ENCODE data around the gene RCCD1. TPM values are rescaled to one million over a fixed set of nuclear protein-coding genes. Genes with fewer than 3 reads are reported as not detected.

RCCD1 gene
- polyA plus RNA-seq, 1 donor from 2014 or later: 4.5 TPM

DNA sequence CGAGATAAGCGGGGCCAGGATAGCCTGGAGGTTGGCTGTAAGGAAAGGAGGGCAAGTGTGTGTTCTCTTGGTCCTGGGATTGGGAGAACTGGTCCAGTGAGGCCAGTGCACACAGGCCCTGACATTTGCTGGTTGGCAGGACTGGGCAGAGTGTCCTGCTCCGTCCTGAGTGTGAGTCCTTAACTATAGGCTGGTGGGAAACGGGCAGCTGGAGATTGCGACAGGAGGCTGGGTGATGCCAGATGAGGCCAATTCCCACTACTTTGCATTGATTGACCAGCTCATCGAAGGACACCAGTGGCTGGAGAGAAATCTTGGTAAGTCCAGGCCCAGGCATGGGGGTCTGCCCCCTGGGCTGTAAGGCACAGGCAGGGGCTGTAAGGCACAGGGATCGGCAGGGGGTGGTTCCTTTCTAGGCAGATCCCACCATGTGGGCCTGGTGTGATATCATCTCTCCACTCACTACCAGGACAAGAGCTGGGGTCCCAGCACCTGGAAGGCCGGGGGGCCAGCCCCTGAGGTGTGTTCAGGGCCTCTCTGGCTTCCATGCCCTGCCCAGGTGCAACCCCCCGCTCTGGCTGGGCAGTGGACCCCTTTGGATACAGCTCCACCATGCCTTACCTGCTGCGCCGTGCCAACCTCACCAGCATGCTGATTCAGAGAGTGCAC, 48.4 kb upstream of the RCCD1 start:
- no peak overlapping the region for H2AFZ ChIP-seq (ENCODE audit: low read depth, low read length)
- TF ChIP-seq EP300 (conservative IDR thresholded peaks at IDR 0.05; ENCODE audit: poor library complexity, severe bottlenecking) (no peak), EZH2 (IDR thresholded peaks at IDR 0.05; ENCODE audit: borderline replicate concordance, insufficient read depth, low read length, poor library complexity, severe bottlenecking) (no peak), MXI1 (conservative IDR thresholded peaks at IDR 0.05; ENCODE audit: poor library complexity, severe bottlenecking) (no peak), POLR2AphosphoS5 (IDR thresholded peaks at IDR 0.05) (no peak), SMC3 (conservative IDR thresholded peaks at IDR 0.05; ENCODE audit: poor library complexity) (no peak), RAD21 (conservative IDR thresholded peaks at IDR 0.05) (no peak), TAF1 (IDR thresholded peaks at IDR 0.05; ENCODE audit: low read depth) (no peak)
- TF ChIP-seq, protein P1, sequence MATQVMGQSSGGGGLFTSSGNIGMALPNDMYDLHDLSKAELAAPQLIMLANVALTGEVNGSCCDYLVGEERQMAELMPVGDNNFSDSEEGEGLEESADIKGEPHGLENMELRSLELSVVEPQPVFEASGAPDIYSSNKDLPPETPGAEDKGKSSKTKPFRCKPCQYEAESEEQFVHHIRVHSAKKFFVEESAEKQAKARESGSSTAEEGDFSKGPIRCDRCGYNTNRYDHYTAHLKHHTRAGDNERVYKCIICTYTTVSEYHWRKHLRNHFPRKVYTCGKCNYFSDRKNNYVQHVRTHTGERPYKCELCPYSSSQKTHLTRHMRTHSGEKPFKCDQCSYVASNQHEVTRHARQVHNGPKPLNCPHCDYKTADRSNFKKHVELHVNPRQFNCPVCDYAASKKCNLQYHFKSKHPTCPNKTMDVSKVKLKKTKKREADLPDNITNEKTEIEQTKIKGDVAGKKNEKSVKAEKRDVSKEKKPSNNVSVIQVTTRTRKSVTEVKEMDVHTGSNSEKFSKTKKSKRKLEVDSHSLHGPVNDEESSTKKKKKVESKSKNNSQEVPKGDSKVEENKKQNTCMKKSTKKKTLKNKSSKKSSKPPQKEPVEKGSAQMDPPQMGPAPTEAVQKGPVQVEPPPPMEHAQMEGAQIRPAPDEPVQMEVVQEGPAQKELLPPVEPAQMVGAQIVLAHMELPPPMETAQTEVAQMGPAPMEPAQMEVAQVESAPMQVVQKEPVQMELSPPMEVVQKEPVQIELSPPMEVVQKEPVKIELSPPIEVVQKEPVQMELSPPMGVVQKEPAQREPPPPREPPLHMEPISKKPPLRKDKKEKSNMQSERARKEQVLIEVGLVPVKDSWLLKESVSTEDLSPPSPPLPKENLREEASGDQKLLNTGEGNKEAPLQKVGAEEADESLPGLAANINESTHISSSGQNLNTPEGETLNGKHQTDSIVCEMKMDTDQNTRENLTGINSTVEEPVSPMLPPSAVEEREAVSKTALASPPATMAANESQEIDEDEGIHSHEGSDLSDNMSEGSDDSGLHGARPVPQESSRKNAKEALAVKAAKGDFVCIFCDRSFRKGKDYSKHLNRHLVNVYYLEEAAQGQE (IDR thresholded peaks at IDR 0.05; ENCODE audit: borderline replicate concordance): no peak
- TF ChIP-seq, protein P2, sequence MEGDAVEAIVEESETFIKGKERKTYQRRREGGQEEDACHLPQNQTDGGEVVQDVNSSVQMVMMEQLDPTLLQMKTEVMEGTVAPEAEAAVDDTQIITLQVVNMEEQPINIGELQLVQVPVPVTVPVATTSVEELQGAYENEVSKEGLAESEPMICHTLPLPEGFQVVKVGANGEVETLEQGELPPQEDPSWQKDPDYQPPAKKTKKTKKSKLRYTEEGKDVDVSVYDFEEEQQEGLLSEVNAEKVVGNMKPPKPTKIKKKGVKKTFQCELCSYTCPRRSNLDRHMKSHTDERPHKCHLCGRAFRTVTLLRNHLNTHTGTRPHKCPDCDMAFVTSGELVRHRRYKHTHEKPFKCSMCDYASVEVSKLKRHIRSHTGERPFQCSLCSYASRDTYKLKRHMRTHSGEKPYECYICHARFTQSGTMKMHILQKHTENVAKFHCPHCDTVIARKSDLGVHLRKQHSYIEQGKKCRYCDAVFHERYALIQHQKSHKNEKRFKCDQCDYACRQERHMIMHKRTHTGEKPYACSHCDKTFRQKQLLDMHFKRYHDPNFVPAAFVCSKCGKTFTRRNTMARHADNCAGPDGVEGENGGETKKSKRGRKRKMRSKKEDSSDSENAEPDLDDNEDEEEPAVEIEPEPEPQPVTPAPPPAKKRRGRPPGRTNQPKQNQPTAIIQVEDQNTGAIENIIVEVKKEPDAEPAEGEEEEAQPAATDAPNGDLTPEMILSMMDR (IDR thresholded peaks at IDR 0.05; ENCODE audit: poor library complexity, severe bottlenecking): no peak
- H3K9me2 ChIP-seq (ENCODE audit: insufficient read depth, low read length): no peaks in the 10 kb centered on the region
- H3K36me3 ChIP-seq (ENCODE audit: insufficient read depth, low read length): peaks cover 7% of the 10 kb centered on the region
- H3F3A ChIP-seq (ENCODE audit: insufficient read depth, low read length, poor library complexity, severe bottlenecking): no peaks in the 10 kb centered on the region
- no peak overlapping the region for H3K4me3 ChIP-seq (ENCODE audit: low read length)
- H3K9me3 ChIP-seq (ENCODE audit: low read length): no peaks in the 10 kb centered on the region
- H3K4me2 ChIP-seq (ENCODE audit: low read length): no peak overlapping the region
- H3K79me2 ChIP-seq (replicated peaks; ENCODE audit: insufficient read depth, low read length): no peaks in the 10 kb centered on the region
- no peak overlapping the region for H3K9ac ChIP-seq (ENCODE audit: low read length)
- no peaks in the 10 kb centered on the region for H4K20me1 ChIP-seq (ENCODE audit: insufficient read depth)
- H3K27me3 ChIP-seq (ENCODE audit: insufficient read depth, low read depth, low read length): no peaks in the 10 kb centered on the region
- H3K27ac ChIP-seq (ENCODE audit: low read length): no peak overlapping the region

DNA sequence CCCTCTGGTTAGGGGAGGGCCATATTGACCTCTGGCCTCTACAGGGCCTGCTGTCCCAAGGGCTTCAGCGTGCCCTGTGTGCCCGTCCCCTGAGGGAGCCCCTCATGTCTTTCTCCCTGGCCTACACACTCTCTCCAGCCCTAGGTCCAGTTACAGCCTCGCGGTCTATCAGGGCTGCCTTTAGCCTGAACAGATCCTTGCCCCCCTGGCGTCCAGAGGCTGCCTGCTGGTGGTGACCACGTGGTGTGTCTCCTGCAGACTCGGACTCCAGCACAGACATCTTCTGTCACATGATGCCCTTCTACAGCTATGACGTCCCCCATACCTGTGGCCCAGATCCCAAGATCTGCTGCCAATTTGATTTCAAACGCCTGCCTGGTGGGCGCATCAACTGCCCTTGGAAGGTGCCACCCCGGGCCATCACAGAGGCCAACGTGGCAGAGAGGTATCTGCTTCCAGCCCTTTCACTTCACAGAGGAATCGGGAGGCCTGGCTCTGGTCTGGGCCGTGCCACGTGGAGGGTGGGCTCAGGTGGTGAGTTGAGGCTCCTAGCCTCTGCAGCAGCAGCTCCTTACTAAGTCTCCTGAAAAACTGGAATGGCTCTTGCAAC, 47.5 kb upstream of the RCCD1 start:
- Histone ChIP-seq H3F3A (ENCODE audit: insufficient read depth, low read length, poor library complexity, severe bottlenecking) (no peaks in the 10 kb centered on the region), H3K27ac (ENCODE audit: low read length) (no peak overlapping the region), H3K4me3 (ENCODE audit: low read length) (no peak overlapping the region), H3K9ac (ENCODE audit: low read length) (no peak overlapping the region), H3K79me2 (replicated peaks; ENCODE audit: insufficient read depth, low read length) (no peaks in the 10 kb centered on the region), H3K27me3 (ENCODE audit: insufficient read depth, low read depth, low read length) (no peaks in the 10 kb centered on the region), H3K9me2 (ENCODE audit: insufficient read depth, low read length) (no peaks in the 10 kb centered on the region), H4K20me1 (ENCODE audit: insufficient read depth) (no peaks in the 10 kb centered on the region), H3K9me3 (ENCODE audit: low read length) (no peaks in the 10 kb centered on the region), H2AFZ (ENCODE audit: low read depth, low read length) (no peak overlapping the region), H3K4me2 (ENCODE audit: low read length) (no peak overlapping the region), H3K36me3 (ENCODE audit: insufficient read depth, low read length) (peaks cover 7% of the 10 kb centered on the region)
- TF ChIP-seq, protein P1 (IDR thresholded peaks at IDR 0.05; ENCODE audit: borderline replicate concordance): no peak
- TF ChIP-seq EZH2 (IDR thresholded peaks at IDR 0.05; ENCODE audit: borderline replicate concordance, insufficient read depth, low read length, poor library complexity, severe bottlenecking) (no peak), TAF1 (IDR thresholded peaks at IDR 0.05; ENCODE audit: low read depth) (no peak), SMC3 (conservative IDR thresholded peaks at IDR 0.05; ENCODE audit: poor library complexity) (no peak), EP300 (conservative IDR thresholded peaks at IDR 0.05; ENCODE audit: poor library complexity, severe bottlenecking) (no peak), MXI1 (conservative IDR thresholded peaks at IDR 0.05; ENCODE audit: poor library complexity, severe bottlenecking) (no peak), RAD21 (conservative IDR thresholded peaks at IDR 0.05) (no peak)
- TF ChIP-seq, protein P2 (IDR thresholded peaks at IDR 0.05; ENCODE audit: poor library complexity, severe bottlenecking): no peak

All from neural cell (in vitro differentiated cells).